HG03139 (cell line): Measurements from ENCODE around the gene CRYAB.

Experiments used
- ATAC-seq: cut with Tn5 transposase; IDR thresholded peaks from one replicate; pipeline ENCODE4 v1.9.1; 2021; ENCODE audit not compliant: unreplicated experiment

CRYAB gene, protein sequence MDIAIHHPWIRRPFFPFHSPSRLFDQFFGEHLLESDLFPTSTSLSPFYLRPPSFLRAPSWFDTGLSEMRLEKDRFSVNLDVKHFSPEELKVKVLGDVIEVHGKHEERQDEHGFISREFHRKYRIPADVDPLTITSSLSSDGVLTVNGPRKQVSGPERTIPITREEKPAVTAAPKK

DNA sequence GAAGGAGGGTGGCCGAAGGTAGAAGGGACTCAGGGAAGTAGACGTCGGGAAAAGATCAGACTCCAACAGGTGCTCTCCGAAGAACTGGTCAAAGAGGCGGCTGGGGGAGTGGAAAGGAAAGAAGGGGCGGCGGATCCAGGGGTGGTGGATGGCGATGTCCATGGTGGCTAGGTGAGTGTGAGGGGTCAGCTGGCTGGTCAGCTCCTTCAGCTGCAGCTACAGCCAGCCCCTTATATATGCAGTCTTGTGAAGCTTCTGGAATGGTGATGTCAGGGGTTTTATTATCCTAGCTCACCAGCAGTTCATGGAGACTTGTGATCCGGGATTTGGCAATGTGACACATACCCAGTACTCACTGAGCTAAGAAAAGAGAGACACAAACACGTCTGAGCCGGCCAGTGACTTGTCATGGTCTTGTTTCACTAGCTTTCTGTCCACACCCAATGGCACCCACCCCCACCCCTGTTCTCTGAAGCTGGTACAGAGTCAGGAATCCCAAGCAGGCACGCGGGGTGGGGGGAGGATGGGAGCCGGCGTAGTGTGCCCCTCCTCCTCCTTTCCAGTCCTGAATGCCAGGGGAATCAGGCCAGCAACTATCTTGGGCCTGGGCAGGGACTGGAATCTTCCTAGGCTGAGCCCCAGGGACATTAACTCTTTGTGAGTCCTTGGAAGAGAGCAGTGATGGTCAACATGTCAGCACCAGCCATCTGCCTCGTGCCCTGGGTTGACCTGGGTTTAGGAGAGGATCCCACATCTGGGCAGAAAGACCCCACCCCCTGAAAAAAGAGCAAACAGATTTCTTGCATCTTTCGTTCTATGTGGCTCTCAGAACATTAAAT lies at the start of gene CRYAB:
CRYAB (minus strand) TSS at position 208 of the 839 bp plus-strand sequence; CDS start at position 162, 46 bp downstream.
- no peak for ATAC-seq

- ATAC-seq = no peak
Observed at GRCh38 chr11:111960916-111961315, 49.3 kb upstream of the CRYAB start.

- no peak for ATAC-seq
Observed at GRCh38 chr11:111957663-111958444, 46.3 kb upstream of the CRYAB start.

DNA sequence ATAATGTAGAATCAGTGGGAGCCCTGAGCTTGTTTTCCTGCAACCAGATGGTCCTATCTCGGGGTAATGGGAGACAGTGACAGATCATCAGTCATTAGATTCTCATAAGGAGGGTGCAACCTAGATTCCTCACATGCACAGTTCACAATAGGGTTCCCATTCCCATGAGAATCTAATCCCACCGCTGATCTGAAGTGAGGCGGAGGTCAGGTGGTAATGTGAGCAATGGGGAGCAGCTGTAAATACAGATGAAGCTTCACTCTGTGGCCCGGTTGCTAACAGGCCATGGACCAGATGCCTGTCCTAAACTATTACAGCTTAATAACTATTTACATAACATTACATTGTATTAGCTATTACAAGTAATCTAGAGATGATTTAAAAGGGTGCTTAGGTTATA lies 42.6 kb upstream of the CRYAB start:
- no peak for ATAC-seq

DNA sequence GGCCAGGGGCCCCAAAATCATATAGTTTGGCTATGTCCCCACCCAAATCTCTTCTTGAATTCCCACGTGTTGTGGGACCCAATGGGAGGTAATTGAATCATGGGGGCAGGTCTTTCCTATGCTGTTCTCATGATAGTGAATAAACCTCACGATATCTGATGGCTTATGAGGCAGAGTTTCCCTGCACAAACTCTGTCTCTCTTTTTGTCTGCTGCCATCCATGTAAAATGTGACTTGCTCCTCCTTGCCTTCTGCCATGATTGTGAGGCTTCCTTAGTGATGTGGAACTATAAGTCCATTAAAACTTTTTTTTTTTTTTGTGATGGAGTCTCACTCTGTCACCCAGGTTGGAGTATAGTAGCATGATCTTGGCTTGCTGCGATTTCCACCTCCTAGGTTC lies 40.0 kb upstream of the CRYAB start:
- ATAC-seq = no peak

- ATAC-seq = no peak
Observed at GRCh38 chr11:111949519-111950426, 38.2 kb upstream of the CRYAB start.

- ATAC-seq = no peak
Observed at GRCh38 chr11:111947143-111947542, 35.6 kb upstream of the CRYAB start.

DNA sequence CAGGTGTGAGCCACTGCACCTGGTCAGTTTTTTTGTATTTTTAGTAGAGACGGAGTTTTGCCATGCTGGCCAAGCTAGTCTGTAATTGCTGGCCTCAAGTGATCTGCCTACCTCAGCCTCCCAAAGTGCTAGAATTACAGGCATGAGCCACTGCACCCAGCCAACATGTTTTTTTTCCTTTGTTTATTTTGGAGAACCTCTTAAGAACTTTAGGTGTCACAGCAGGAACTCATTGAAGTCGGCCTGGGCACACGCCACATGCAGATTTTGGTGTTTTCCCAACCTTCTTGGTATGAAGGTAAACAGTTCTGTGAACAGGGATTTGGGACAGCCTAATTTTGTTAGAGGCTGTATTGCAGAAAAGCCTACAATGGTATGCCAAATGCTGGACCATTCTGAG lies 34.9 kb upstream of the CRYAB start:
- ATAC-seq = no peak

- ATAC-seq = no peak
Observed at GRCh38 chr11:111945198-111945597, 33.6 kb upstream of the CRYAB start.

GRCh38 chr11:111944651-111945051 lies 33.1 kb upstream of the CRYAB start:
- no peak for ATAC-seq

DNA sequence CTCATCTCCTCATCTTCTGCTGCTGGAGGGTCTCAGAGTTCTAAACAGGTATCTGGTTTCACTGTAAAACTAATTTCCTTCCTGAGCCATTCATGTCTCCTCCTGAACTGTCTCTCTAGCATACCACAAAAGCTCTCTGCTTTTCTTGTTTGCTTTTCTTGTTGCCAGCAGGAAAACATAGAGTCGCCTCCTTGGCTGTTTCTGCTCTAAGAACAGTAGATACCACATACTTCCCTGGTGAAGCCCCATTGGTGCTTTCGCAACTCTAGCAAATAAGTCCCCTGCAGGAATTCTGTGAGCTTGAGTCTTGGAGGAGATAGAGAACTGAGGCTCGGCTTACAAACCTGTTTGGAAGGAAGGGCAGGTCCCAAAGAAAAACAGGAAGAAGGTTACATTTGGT lies 32.6 kb upstream of the CRYAB start:
- no peak for ATAC-seq

- ATAC-seq = no peak
Observed at GRCh38 chr11:111942829-111943228, 31.3 kb upstream of the CRYAB start.

DNA sequence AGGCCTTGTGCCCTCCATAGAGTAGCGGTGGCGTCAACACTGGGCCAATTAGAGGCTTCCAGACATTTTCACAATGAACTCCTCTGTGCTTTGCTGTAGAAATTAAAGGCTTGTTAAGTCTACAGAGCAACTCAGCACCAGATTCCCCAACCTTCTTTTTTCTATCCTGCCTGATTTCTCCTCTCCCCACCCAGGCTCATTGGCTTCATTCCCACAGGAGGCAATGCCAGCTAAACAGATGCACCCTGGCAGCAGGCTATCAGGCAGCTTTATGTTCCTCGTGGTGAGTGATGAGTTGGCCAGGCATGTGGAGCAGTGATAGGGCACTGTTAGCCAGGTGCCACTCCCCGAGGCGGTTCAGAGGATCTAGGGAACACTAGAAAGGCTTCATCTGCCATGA lies 30.4 kb upstream of the CRYAB start:
- ATAC-seq = no peak

- ATAC-seq = no peak
Observed at GRCh38 chr11:111939836-111940604, 28.4 kb upstream of the CRYAB start.

DNA sequence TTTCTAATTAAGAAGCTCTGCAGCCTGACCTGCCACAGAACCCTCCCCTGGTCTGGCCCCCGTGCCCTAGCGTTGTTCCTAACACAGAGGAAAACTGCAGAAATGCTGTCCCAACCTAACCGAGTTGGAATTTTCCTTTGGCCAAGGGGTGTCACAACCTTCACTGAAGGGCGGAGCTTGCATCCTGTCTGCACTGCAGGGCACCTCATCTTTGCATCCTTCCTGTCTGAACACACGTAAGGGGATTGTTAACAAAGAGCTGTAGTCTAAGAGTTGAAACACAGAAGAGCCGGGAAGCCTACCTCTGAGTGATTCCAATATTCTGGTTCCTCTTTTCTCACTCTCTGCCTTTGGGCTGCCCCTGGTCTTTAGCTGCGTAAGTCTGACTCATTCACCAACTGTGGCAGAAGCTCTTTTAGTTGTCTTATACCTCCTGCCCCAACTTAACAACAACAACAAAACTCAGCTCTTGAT lies 27.2 kb upstream of the CRYAB start:
- ATAC-seq = peak; percentile 51

DNA sequence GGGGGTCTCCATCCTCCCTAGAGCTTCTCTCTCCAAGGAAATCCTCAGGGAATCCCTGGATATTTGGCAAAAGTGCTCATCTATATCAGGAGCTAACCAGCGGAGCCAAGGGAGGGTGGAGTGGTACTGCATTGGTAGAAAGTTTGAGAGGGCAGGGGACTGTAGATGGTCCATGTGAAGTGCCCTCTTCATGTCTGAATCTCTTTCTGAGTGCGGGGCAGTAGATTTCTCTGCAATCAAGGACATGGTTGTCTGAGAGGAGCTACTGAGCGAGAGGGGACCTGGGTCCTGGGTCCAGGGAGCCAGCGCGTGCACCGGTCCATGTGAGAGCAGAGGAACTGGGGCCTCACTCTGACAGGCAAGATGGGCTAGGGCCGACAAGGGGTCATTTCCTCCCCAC lies 26.3 kb upstream of the CRYAB start:
- no peak for ATAC-seq

DNA sequence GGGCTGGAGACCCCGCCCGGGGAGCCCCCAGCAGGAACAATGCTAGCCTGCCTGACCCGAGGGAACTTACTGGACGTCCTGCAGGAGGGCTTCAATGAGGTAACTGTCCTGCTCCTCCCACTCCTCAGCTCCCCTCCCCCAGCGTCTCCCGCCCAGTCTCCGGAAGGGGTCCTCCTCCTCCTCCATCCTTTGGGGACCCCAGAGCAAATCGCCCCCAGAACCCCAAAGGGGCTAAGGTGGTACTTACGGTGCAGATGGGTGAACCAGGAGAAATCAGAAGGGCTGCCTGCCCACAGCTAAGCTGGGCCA lies 25.8 kb upstream of the CRYAB start:
- no peak for ATAC-seq

GRCh38 chr11:111936040-111936540 lies 24.5 kb upstream of the CRYAB start:
- no peak for ATAC-seq

GRCh38 chr11:111935317-111936039 lies 23.9 kb upstream of the CRYAB start:
- no peak for ATAC-seq
